ENCODE measurements around the gene CUX1.

The CUX1 gene

DNA sequence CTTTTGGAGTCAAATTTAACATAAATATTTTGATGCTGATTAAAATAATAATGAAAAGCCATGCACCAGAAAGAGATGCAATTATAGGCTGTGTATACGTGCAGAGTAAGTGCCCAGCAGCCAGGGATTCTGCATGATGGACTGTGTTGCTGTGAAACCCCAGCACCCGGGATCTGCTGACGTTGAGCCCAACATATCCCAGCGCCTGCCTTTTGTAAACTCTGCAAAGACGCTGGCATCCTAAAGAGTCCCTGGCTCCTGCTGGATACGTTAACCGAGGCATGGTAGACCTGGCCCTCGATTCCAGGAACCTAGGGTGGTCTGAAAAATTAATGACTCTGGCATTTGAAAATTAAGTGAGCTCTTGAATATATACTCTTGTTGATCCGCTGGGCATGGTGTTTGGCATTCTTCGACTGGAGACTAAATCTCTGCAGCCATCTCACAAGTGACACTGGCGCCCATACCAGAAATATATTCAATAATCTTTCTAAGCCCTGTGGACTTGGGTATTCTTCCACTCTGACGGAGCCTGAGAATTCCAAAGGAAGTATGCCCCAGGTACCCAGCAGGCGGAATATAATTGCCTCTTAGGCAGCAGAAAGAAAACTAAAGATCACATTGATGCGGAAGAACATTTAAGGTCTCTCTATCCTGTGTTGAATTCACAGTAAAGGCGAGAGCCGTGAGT is 278.0 kb downstream of the CUX1 start:
- Histone ChIP-seq H3K27ac (ENCODE audit: extremely low read depth, low read depth, low read length) (no peak overlapping the region), H3K36me3 (ENCODE audit: control insufficient read depth in 2 of 2, insufficient read depth in 1 of 2, low read length in 2 of 2) (no peaks in the 10 kb centered on the region), H3K4me1 (ENCODE audit: control insufficient read depth, insufficient read depth, low read length) (no peaks in the 10 kb centered on the region), H3K4me3 (ENCODE audit: low read depth, low read length) (no peak overlapping the region), H3K9me3 (ENCODE audit: control insufficient read depth, insufficient read depth, low read depth, low read length) (no peaks in the 10 kb centered on the region)
- TF ChIP-seq ZNF157 (tag by site-specific recombination; IDR thresholded peaks at IDR 0.05) (no peak), KLF16 (tag by site-specific recombination; IDR thresholded peaks at IDR 0.05) (no peak), ZNF404 (tag by site-specific recombination; IDR thresholded peaks at IDR 0.05) (no peak), ZFP41 (tag by site-specific recombination; IDR thresholded peaks at IDR 0.05; ENCODE audit: borderline replicate concordance) (no peak), ZNF266 (tag by site-specific recombination; IDR thresholded peaks at IDR 0.05; ENCODE audit: low read depth) (no peak), ZNF114 (tag by site-specific recombination; IDR thresholded peaks at IDR 0.05) (no peak), ZNF138 (tag by site-specific recombination; IDR thresholded peaks at IDR 0.05; ENCODE audit: borderline replicate concordance) (no peak), HOXA7 (CRISPR knock-in tag; IDR thresholded peaks at IDR 0.05; ENCODE audit: borderline replicate concordance) (no peak), RBAK (tag by site-specific recombination; IDR thresholded peaks at IDR 0.05) (no peak)
- TF ChIP-seq, protein P1, sequence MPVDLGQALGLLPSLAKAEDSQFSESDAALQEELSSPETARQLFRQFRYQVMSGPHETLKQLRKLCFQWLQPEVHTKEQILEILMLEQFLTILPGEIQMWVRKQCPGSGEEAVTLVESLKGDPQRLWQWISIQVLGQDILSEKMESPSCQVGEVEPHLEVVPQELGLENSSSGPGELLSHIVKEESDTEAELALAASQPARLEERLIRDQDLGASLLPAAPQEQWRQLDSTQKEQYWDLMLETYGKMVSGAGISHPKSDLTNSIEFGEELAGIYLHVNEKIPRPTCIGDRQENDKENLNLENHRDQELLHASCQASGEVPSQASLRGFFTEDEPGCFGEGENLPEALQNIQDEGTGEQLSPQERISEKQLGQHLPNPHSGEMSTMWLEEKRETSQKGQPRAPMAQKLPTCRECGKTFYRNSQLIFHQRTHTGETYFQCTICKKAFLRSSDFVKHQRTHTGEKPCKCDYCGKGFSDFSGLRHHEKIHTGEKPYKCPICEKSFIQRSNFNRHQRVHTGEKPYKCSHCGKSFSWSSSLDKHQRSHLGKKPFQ (tag by site-specific recombination; IDR thresholded peaks at IDR 0.05): no peak
- TF ChIP-seq, protein P2, sequence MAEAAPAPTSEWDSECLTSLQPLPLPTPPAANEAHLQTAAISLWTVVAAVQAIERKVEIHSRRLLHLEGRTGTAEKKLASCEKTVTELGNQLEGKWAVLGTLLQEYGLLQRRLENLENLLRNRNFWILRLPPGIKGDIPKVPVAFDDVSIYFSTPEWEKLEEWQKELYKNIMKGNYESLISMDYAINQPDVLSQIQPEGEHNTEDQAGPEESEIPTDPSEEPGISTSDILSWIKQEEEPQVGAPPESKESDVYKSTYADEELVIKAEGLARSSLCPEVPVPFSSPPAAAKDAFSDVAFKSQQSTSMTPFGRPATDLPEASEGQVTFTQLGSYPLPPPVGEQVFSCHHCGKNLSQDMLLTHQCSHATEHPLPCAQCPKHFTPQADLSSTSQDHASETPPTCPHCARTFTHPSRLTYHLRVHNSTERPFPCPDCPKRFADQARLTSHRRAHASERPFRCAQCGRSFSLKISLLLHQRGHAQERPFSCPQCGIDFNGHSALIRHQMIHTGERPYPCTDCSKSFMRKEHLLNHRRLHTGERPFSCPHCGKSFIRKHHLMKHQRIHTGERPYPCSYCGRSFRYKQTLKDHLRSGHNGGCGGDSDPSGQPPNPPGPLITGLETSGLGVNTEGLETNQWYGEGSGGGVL (tag by site-specific recombination; IDR thresholded peaks at IDR 0.05): no peak
- ChIA-PET POLR2A (no interaction called here), CTCF (interaction anchor here (1.5 kb wide), 1 partner anchor 11 kb away, joined by 4 read pairs; no protein-coding TSS in a partner anchor)

DNA sequence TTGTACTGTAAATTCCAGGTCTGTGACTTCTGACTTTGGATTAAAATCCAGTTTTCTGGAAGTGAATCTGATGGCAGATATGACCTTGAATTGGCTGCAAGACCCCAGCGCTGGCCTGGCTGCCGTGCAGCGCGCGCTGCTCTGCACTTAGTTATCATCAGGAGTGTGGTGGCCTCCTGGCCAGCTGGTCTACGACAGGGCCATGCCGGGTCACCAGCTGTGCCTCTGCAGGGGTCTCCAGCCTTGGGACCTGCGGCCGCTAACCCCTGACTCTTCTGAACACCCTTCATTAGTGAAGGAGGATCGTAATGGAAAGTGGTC is 278.5 kb downstream of the CUX1 start:
- H3K36me3 ChIP-seq (ENCODE audit: control insufficient read depth in 2 of 2, insufficient read depth in 1 of 2, low read length in 2 of 2): no peaks in the 10 kb centered on the region
- H3K27ac ChIP-seq (ENCODE audit: extremely low read depth, low read depth, low read length): no peak overlapping the region
- CTCF ChIA-PET: no interaction called here
- POLR2A ChIA-PET: no interaction called here
- H3K4me3 ChIP-seq (ENCODE audit: low read depth, low read length): no peak overlapping the region
- H3K4me1 ChIP-seq (ENCODE audit: control insufficient read depth, insufficient read depth, low read length): no peaks in the 10 kb centered on the region
- H3K9me3 ChIP-seq (ENCODE audit: control insufficient read depth, insufficient read depth, low read depth, low read length): no peaks in the 10 kb centered on the region
- no peak for TF ChIP-seq ZNF558 (tag by site-specific recombination; IDR thresholded peaks at IDR 0.05)
- TF ChIP-seq ZFP3 (tag by site-specific recombination; IDR thresholded peaks at IDR 0.05; ENCODE audit: low read depth): no peak
- no peak for TF ChIP-seq ZNF48 (tag by site-specific recombination; IDR thresholded peaks at IDR 0.05)
- TF ChIP-seq, protein P3, sequence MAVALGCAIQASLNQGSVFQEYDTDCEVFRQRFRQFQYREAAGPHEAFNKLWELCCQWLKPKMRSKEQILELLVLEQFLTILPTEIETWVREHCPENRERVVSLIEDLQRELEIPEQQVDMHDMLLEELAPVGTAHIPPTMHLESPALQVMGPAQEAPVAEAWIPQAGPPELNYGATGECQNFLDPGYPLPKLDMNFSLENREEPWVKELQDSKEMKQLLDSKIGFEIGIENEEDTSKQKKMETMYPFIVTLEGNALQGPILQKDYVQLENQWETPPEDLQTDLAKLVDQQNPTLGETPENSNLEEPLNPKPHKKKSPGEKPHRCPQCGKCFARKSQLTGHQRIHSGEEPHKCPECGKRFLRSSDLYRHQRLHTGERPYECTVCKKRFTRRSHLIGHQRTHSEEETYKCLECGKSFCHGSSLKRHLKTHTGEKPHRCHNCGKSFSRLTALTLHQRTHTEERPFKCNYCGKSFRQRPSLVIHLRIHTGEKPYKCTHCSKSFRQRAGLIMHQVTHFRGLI (tag by site-specific recombination; IDR thresholded peaks at IDR 0.05): no peak
- no peak for TF ChIP-seq ZNF776 (tag by site-specific recombination; IDR thresholded peaks at IDR 0.05; ENCODE audit: borderline replicate concordance)
- no peak for TF ChIP-seq ZNF791 (tag by site-specific recombination; IDR thresholded peaks at IDR 0.05)
- no peak for TF ChIP-seq ZNF335 (tag by site-specific recombination; conservative IDR thresholded peaks at IDR 0.05)
- TF ChIP-seq, protein P4, sequence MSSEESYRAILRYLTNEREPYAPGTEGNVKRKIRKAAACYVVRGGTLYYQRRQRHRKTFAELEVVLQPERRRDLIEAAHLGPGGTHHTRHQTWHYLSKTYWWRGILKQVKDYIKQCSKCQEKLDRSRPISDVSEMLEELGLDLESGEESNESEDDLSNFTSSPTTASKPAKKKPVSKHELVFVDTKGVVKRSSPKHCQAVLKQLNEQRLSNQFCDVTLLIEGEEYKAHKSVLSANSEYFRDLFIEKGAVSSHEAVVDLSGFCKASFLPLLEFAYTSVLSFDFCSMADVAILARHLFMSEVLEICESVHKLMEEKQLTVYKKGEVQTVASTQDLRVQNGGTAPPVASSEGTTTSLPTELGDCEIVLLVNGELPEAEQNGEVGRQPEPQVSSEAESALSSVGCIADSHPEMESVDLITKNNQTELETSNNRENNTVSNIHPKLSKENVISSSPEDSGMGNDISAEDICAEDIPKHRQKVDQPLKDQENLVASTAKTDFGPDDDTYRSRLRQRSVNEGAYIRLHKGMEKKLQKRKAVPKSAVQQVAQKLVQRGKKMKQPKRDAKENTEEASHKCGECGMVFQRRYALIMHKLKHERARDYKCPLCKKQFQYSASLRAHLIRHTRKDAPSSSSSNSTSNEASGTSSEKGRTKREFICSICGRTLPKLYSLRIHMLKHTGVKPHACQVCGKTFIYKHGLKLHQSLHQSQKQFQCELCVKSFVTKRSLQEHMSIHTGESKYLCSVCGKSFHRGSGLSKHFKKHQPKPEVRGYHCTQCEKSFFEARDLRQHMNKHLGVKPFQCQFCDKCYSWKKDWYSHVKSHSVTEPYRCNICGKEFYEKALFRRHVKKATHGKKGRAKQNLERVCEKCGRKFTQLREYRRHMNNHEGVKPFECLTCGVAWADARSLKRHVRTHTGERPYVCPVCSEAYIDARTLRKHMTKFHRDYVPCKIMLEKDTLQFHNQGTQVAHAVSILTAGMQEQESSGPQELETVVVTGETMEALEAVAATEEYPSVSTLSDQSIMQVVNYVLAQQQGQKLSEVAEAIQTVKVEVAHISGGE (tag by site-specific recombination; conservative IDR thresholded peaks at IDR 0.05; ENCODE audit: low read depth): no peak
- TF ChIP-seq, protein P5, sequence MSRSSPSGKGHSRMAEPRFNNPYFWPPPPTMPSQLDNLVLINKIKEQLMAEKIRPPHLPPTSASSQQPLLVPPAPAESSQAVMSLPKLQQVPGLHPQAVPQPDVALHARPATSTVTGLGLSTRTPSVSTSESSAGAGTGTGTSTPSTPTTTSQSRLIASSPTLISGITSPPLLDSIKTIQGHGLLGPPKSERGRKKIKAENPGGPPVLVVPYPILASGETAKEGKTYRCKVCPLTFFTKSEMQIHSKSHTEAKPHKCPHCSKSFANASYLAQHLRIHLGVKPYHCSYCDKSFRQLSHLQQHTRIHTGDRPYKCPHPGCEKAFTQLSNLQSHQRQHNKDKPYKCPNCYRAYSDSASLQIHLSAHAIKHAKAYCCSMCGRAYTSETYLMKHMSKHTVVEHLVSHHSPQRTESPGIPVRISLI (tag by site-specific recombination; IDR thresholded peaks at IDR 0.05): no peak
- no peak for TF ChIP-seq ZNF621 (tag by site-specific recombination; IDR thresholded peaks at IDR 0.05)
- TF ChIP-seq, protein P6, sequence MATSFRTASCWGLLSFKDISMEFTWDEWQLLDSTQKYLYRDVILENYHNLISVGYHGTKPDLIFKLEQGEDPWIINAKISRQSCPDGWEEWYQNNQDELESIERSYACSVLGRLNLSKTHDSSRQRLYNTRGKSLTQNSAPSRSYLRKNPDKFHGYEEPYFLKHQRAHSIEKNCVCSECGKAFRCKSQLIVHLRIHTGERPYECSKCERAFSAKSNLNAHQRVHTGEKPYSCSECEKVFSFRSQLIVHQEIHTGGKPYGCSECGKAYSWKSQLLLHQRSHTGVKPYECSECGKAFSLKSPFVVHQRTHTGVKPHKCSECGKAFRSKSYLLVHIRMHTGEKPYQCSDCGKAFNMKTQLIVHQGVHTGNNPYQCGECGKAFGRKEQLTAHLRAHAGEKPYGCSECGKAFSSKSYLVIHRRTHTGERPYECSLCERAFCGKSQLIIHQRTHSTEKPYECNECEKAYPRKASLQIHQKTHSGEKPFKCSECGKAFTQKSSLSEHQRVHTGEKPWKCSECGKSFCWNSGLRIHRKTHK (tag by site-specific recombination; IDR thresholded peaks at IDR 0.05): no peak
